H9 (cell line): ENCODE data around the gene SLC22A12. TPM values are rescaled to one million over a fixed set of nuclear protein-coding genes. Genes with fewer than 3 reads are reported as not detected.

ENCODE experiments used
- DNase-seq: peaks from one replicate; pipeline ENCODE4 v3.0.0-alpha.2; 2017
- H2AFZ ChIP-seq: one replicate; pipeline ENCODE4 v1.6.1; 2013; ENCODE audit warnings: mild to moderate bottlenecking, low read length, control low read depth, moderate library complexity
- H2AK5ac ChIP-seq: 2 replicates; pipeline ENCODE4 v1.6.1; 2013; ENCODE audit warnings: low read length, control low read depth, mixed read lengths; ENCODE audit not compliant: insufficient read length
- H2BK120ac ChIP-seq: one replicate; pipeline ENCODE4 v1.6.1; 2013; ENCODE audit warnings: low read depth, mild to moderate bottlenecking, low read length, control low read depth, inconsistent platforms; ENCODE audit not compliant: poor library complexity, severe bottlenecking
- H2BK12ac ChIP-seq: 2 replicates; pipeline ENCODE4 v1.6.1; 2013; ENCODE audit warnings: low read length, control low read depth, mixed read lengths, low read depth; ENCODE audit not compliant: insufficient read length
- H2BK15ac ChIP-seq: 2 replicates; pipeline ENCODE4 v1.6.1; 2013; ENCODE audit warnings: low read depth, low read length, control low read depth
- H2BK20ac ChIP-seq: one replicate; pipeline ENCODE4 v1.6.1; 2013; ENCODE audit warnings: low read depth, mild to moderate bottlenecking, low read length, control low read depth, inconsistent platforms; ENCODE audit not compliant: poor library complexity, severe bottlenecking
- H2BK5ac ChIP-seq: 2 replicates; pipeline ENCODE4 v1.6.1; 2013; ENCODE audit warnings: low read length, control low read depth, mixed read lengths; ENCODE audit not compliant: insufficient read length
- H3K14ac ChIP-seq: 2 replicates; pipeline ENCODE4 v1.6.1; 2013; ENCODE audit warnings: low read length, control low read depth; ENCODE audit not compliant: insufficient read depth
- H3K18ac ChIP-seq: 2 replicates; pipeline ENCODE4 v1.6.1; 2013; ENCODE audit warnings: low read depth, mild to moderate bottlenecking, mixed read lengths, low read length, control low read depth; ENCODE audit not compliant: insufficient read length
- H3K23ac ChIP-seq: 2 replicates; pipeline ENCODE4 v1.6.1; 2013; ENCODE audit warnings: low read length, control low read depth, mixed read lengths, low read depth; ENCODE audit not compliant: insufficient read length
- H3K23me2 ChIP-seq: 2 replicates; pipeline ENCODE4 v1.6.1; 2013; ENCODE audit warnings: low read depth, mild to moderate bottlenecking, mixed read lengths, low read length, control low read depth; ENCODE audit not compliant: insufficient read length, poor library complexity, severe bottlenecking
- H3K27ac ChIP-seq: 2 replicates; pipeline ENCODE4 v1.5.1; 2013; ENCODE audit warnings: low read length, control low read depth, mixed read lengths, low read depth; ENCODE audit not compliant: insufficient read length
- H3K27me3 ChIP-seq: 2 replicates; pipeline ENCODE4 v1.6.1; 2013; ENCODE audit warnings: low read length, control low read depth, inconsistent platforms; ENCODE audit not compliant: insufficient read depth
- H3K4ac ChIP-seq: 2 replicates; pipeline ENCODE4 v1.6.1; 2013; ENCODE audit warnings: low read depth, mild to moderate bottlenecking, control low read depth, inconsistent platforms, low read length, moderate library complexity
- H3K4me1 ChIP-seq: 2 replicates; pipeline ENCODE4 v1.6.1; 2013; ENCODE audit warnings: low read length, control low read depth, inconsistent platforms; ENCODE audit not compliant: insufficient read depth
- H3K4me2 ChIP-seq: 2 replicates; pipeline ENCODE4 v1.6.1; 2013; ENCODE audit warnings: low read length, control low read depth, mixed read lengths; ENCODE audit not compliant: insufficient read length, insufficient read depth
- H3K56ac ChIP-seq: 2 replicates; pipeline ENCODE4 v1.6.1; 2013; ENCODE audit warnings: low read depth, mild to moderate bottlenecking, mixed read lengths, low read length, control low read depth; ENCODE audit not compliant: insufficient read length
- H3K79me1 ChIP-seq: 2 replicates; pipeline ENCODE4 v1.6.1; 2013; ENCODE audit warnings: low read depth, mild to moderate bottlenecking, moderate library complexity, low read length, control low read depth, inconsistent platforms; ENCODE audit not compliant: insufficient read depth, poor library complexity, severe bottlenecking
- H3K79me2 ChIP-seq: 2 replicates; pipeline ENCODE4 v1.6.1; 2013; ENCODE audit warnings: low read length, control low read depth, inconsistent platforms; ENCODE audit not compliant: insufficient read depth
- H3K9ac ChIP-seq: 2 replicates; pipeline ENCODE4 v1.6.1; 2013; ENCODE audit warnings: low read length, control low read depth, mixed read lengths; ENCODE audit not compliant: insufficient read length; ENCODE audit errors: extremely low read depth
- H3K9me3 ChIP-seq: one replicate; pipeline ENCODE4 v1.6.1; 2013; ENCODE audit warnings: low read depth, low read length, inconsistent platforms; ENCODE audit not compliant: control insufficient read depth
- H3T11ph ChIP-seq: one replicate; pipeline ENCODE4 v1.6.1; 2013; ENCODE audit warnings: mild to moderate bottlenecking, low read length, control low read depth, inconsistent platforms
- H4K20me1 ChIP-seq: one replicate; pipeline ENCODE4 v1.6.1; 2013; ENCODE audit not compliant: control insufficient read depth, insufficient read length, insufficient read depth
- H4K5ac ChIP-seq: 2 replicates; pipeline ENCODE4 v1.6.1; 2013; ENCODE audit warnings: low read depth, mild to moderate bottlenecking, mixed read lengths, low read length, control low read depth; ENCODE audit not compliant: insufficient read length
- H4K8ac ChIP-seq: replicated peaks from 2 replicates; pipeline ENCODE4 v1.6.1; 2013; ENCODE audit warnings: low read length, control low read depth, mixed read lengths, low read depth; ENCODE audit not compliant: insufficient read length
- H4K91ac ChIP-seq: 2 replicates; pipeline ENCODE4 v1.6.1; 2013; ENCODE audit warnings: low read depth, mild to moderate bottlenecking, moderate library complexity, mixed read lengths, low read length, control low read depth; ENCODE audit not compliant: insufficient read length
- H3K27ac Mint-ChIP-seq, 3 experiments: 2 replicates in 2 of 3; 3 replicates in 1 of 3; pipeline ENCODE4 v1.8.0; 2020 to 2021; ENCODE audit warnings: mixed read lengths in 3 of 3, mild to moderate bottlenecking in 1 of 3, moderate library complexity in 1 of 3
- H3K27me3 Mint-ChIP-seq: 2 replicates; pipeline ENCODE4 v1.8.0; 2021; ENCODE audit warnings: low read depth, mild to moderate bottlenecking, moderate library complexity, mixed read lengths
- H3K36me3 Mint-ChIP-seq, 3 experiments: 2 replicates in 2 of 3; 3 replicates in 1 of 3; pipeline ENCODE4 v1.8.0; 2020 to 2021; ENCODE audit warnings: low read depth in 3 of 3, mixed read lengths in 3 of 3; ENCODE audit not compliant: insufficient read depth in 1 of 3
- H3K4me1 Mint-ChIP-seq, 2 experiments: 2 replicates each; pipeline ENCODE4 v1.8.0; 2020; ENCODE audit warnings: mixed read lengths in 2 of 2
- H3K4me3 Mint-ChIP-seq, 2 experiments: 2 replicates in 1 of 2; 3 replicates in 1 of 2; pipeline ENCODE4 v1.8.0; 2020 to 2021; ENCODE audit warnings: mild to moderate bottlenecking in 2 of 2, mixed read lengths in 2 of 2, moderate library complexity in 1 of 2
- H3K9me3 Mint-ChIP-seq, 2 experiments: 2 replicates in 1 of 2; 3 replicates in 1 of 2; pipeline ENCODE4 v1.8.0; 2020; ENCODE audit warnings: mild to moderate bottlenecking in 2 of 2, mixed read lengths in 2 of 2, moderate library complexity in 1 of 2
- WGBS: extraction: QIAGEN DNeasy Blood & Tissue Kit; methylation state at CpG from one replicate; pipeline ENCODE4 v1.1.7; 2013; ENCODE audit warnings: missing lambda C conversion rate, low lambda C conversion rate, mixed read lengths; ENCODE audit not compliant: insufficient read length; ENCODE audit errors: extremely low coverage; 5-methylcytosine and 5-hydroxymethylcytosine counted together
- total RNA-seq: library from RNA; stranded (reverse); gene quantifications from 2 replicates; pipeline ENCODE4 v1.2.1, GENCODE V29; 2021
- TF ChIP-seq, protein P1 (sequence below): fragments of 200-600 bp; sonication (generic); conservative IDR thresholded peaks from 3 replicates; pipeline ENCODE4 v1.8.0; 2021; ENCODE audit warnings: antibody characterized with exemption, mild to moderate bottlenecking

The SLC22A12 gene
- total RNA-seq, 1 experiment from 2014 or later = not detected

DNA sequence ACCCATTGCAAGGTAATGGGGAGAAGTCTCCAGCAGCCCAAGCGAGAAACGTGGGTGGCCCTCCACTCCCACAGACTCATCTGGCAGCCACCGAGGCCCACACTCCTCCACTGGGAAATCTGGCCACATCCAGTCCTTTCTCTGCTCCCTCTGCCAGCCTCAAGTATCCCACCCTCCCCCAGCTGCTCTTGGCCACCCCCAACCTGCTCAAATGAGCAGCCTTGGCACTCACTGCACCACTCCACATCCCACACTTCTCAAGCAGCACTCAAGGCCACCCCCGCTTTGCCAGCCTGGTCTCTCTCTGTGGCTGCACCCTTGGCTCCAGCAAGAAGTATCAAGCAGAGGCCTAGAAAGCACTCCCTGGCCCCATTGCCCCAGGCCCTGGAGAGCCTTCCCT, 28.2 kb downstream of the SLC22A12 start:
- Histone ChIP-seq H2AK5ac (no peak overlapping the region), H3K23me2 (no peaks in the 10 kb centered on the region), H4K91ac (no peak overlapping the region), H3T11ph (no peak overlapping the region), H3K4me1 (no peaks in the 10 kb centered on the region), H2BK12ac (no peak overlapping the region), H4K8ac (no peak overlapping the region), H2BK120ac (no peak overlapping the region), H4K20me1 (no peaks in the 10 kb centered on the region), H4K5ac (no peak overlapping the region), H3K9ac (no peak overlapping the region), H3K56ac (no peak overlapping the region), H3K79me2 (no peaks in the 10 kb centered on the region), H3K14ac (no peak overlapping the region; the same call in 1 of the 2 replicates), H3K4me2 (no peak overlapping the region), H3K18ac (no peak overlapping the region), H2BK5ac (no peak overlapping the region), H3K27ac (no peak overlapping the region), H3K79me1 (no peaks in the 10 kb centered on the region), H2BK20ac (no peak overlapping the region), H2AFZ (no peak overlapping the region), H2BK15ac (no peak overlapping the region), H3K27me3 (no peaks in the 10 kb centered on the region; the same call in 1 of the 2 replicates), H3K23ac (no peak overlapping the region), H3K9me3 (no peaks in the 10 kb centered on the region), H3K4ac (no peak overlapping the region)
- peaks cover 1% of the 10 kb centered on the region for H3K27me3 Mint-ChIP-seq
- peak overlapping the region in 2 of 3 experiments; percentile 52 to 85; a peak in 2 of 7 replicates for H3K27ac Mint-ChIP-seq
- H3K9me3 Mint-ChIP-seq = no peaks in the 10 kb centered on the region
- no CpG with 5 or more reads among the region's 4 CpGs for WGBS
- H3K36me3 Mint-ChIP-seq = peaks cover 0 to 8% (median 0%) of the 10 kb centered on the region in 3 experiments; a peak in 2 of 7 replicates
- DNase-seq = no peak
- peaks cover 7 to 21% of the 10 kb centered on the region in 2 experiments for H3K4me1 Mint-ChIP-seq
- no peak overlapping the region; a peak in 1 of 5 replicates for H3K4me3 Mint-ChIP-seq
- TF ChIP-seq, protein P1, sequence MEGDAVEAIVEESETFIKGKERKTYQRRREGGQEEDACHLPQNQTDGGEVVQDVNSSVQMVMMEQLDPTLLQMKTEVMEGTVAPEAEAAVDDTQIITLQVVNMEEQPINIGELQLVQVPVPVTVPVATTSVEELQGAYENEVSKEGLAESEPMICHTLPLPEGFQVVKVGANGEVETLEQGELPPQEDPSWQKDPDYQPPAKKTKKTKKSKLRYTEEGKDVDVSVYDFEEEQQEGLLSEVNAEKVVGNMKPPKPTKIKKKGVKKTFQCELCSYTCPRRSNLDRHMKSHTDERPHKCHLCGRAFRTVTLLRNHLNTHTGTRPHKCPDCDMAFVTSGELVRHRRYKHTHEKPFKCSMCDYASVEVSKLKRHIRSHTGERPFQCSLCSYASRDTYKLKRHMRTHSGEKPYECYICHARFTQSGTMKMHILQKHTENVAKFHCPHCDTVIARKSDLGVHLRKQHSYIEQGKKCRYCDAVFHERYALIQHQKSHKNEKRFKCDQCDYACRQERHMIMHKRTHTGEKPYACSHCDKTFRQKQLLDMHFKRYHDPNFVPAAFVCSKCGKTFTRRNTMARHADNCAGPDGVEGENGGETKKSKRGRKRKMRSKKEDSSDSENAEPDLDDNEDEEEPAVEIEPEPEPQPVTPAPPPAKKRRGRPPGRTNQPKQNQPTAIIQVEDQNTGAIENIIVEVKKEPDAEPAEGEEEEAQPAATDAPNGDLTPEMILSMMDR = no peak
